Ectodermal cell (in vitro differentiated cells): ENCODE results near the gene EIF5.

Experiments used
- H3K27ac ChIP-seq: 2 replicates; pipeline ENCODE4 v1.7.0; 2013; ENCODE audit warnings: mild to moderate bottlenecking, low read depth, low read length; ENCODE audit not compliant: insufficient read depth, poor library complexity, severe bottlenecking
- H3K27me3 ChIP-seq: 2 replicates; pipeline ENCODE4 v1.7.0; 2013; ENCODE audit warnings: mild to moderate bottlenecking, low read length; ENCODE audit not compliant: insufficient read depth, control insufficient read depth, poor library complexity, severe bottlenecking
- H3K36me3 ChIP-seq: one replicate; pipeline ENCODE4 v1.7.0; 2013; ENCODE audit warnings: low read length; ENCODE audit not compliant: control insufficient read depth, insufficient read depth
- H3K4me1 ChIP-seq: one replicate; pipeline ENCODE4 v1.7.0; 2013; ENCODE audit warnings: low read length; ENCODE audit not compliant: control insufficient read depth, insufficient read depth
- H3K4me3 ChIP-seq: 2 replicates; pipeline ENCODE4 v1.7.0; 2013; ENCODE audit warnings: low read depth, low read length, control low read depth; ENCODE audit not compliant: insufficient read depth
- H3K9me3 ChIP-seq: 2 replicates; pipeline ENCODE4 v1.7.0; 2013; ENCODE audit warnings: mild to moderate bottlenecking, low read length, moderate library complexity; ENCODE audit not compliant: control insufficient read depth
- WGBS, 2 experiments: methylation state at CpG; one replicate each; pipeline ENCODE4 v1.1.7; 2013; ENCODE audit warnings: missing lambda C conversion rate in 2 of 2; 5-methylcytosine and 5-hydroxymethylcytosine counted together

EIF5 gene

DNA sequence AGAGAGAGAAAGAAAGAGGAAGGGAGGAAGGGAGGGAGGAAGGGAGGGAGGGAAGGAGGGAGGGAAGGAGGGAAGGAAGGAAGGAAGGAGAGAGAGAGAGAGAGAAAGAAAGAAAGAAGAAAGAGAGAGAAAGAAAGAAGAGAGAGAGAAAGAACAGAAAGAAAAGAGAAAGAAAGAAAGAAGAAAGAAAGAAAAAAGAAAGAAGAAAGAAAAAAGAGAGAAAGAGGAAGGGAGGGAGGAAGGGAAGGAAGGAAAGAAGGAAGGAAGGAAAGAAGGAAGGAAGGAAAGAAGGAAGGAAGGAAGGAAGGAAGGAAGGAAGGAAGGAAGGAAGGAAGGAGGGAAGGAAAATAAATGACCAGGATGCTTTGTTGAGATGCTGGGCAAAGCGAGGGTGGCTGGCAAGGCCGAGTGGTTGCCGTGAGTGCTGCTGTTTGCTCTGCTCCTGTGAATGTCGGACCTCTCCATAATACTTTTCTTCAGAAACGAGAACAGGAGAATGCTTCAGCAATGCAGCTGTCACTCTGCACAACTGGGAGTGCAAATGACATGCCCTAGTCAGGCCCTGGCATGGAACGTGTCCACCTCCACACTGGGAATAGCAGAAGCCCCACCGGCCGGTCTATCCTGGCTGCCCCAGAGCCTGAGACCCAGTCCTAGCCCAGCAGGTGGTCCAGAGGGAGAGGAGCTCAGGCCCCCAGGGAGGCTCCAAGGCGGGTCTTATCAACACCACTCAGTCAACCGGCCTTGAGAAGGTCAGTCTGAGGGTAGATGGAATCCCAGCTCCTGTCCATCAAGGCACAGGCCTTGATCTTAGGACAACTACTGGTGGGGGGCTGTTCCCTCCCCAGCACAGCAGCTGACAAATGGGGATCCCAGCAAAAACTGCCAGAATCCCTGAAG lies 25.1 kb upstream of the EIF5 start:
- H3K4me3 ChIP-seq: no peak overlapping the region
- 91 to 92% methylated on average over 10 of the region's 10 CpGs for WGBS, 2 experiments
- H3K9me3 ChIP-seq: no peaks in the 10 kb centered on the region
- no peaks in the 10 kb centered on the region for H3K4me1 ChIP-seq
- no peaks in the 10 kb centered on the region for H3K36me3 ChIP-seq
- H3K27ac ChIP-seq: no peak overlapping the region
- H3K27me3 ChIP-seq: no peaks in the 10 kb centered on the region

DNA sequence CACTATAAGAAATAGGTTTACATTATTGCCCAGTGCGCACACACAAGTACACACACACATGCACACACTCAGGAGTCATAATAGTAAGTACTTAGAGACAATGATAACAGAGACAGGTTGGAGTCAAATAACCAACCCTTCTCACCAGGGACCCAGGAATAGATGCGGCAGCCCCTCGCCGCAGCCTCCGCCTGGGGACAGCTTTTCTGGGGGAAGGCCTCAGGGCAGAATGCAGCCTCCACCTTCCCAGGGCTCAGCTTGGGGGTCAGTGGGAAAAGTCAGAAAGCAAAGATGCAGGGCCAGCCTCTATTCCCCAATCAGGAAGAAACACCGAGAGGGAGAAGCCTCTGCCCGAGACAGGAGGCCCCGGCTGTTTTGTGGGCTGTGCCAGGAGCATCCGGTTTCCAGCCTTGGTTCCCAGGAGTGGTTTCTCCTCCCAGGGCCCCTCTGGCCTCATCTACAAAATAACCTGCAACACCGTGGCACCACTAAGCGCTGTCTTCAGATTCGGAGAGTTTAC lies 23.4 kb upstream of the EIF5 start:
- Histone ChIP-seq H3K27me3 (no peaks in the 10 kb centered on the region), H3K9me3 (no peaks in the 10 kb centered on the region), H3K4me3 (no peak overlapping the region), H3K4me1 (no peaks in the 10 kb centered on the region), H3K27ac (no peak overlapping the region), H3K36me3 (no peaks in the 10 kb centered on the region)
- WGBS, 2 experiments: 89 to 91% methylated on average over 12 of the region's 12 CpGs

GRCh38 chr14:103311171-103311997 lies 22.7 kb upstream of the EIF5 start:
- H3K4me3 ChIP-seq: no peak overlapping the region
- H3K9me3 ChIP-seq: no peaks in the 10 kb centered on the region
- no peaks in the 10 kb centered on the region for H3K4me1 ChIP-seq
- H3K36me3 ChIP-seq: no peaks in the 10 kb centered on the region
- WGBS, 2 experiments: 93 to 94% methylated on average over 31 of the region's 31 CpGs
- H3K27me3 ChIP-seq: no peaks in the 10 kb centered on the region
- H3K27ac ChIP-seq: no peak overlapping the region

- H3K27ac ChIP-seq: no peak overlapping the region
- 91 to 94% methylated on average over 14 of the region's 14 CpGs for WGBS, 2 experiments
These were observed 21.9 kb upstream of the EIF5 start for GRCh38 chr14:103312006-103312635.

DNA sequence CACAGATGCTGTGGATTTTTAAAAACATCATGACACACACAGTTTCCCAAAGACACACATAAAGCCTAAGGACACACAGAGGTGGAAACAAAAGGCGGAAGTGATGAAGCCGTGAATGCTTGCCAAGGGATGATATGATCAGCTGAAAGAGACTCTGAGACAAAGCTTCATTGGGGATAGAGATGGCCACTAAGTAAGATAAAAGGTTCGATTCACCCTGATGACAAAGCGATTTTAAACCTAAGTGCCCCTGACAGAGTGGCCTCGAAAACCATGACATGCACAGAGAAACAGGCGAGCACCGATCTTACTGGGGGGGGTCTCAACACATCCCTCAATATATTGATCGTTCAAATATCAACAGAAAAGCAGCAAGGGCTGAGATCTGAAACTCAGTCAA lies 20.3 kb upstream of the EIF5 start:
- Histone ChIP-seq H3K9me3 (no peaks in the 10 kb centered on the region), H3K27me3 (no peaks in the 10 kb centered on the region), H3K36me3 (no peaks in the 10 kb centered on the region), H3K4me3 (no peak overlapping the region), H3K4me1 (no peaks in the 10 kb centered on the region), H3K27ac (no peak overlapping the region)
- 93 to 94% methylated on average over 8 of the region's 8 CpGs for WGBS, 2 experiments

More at GRCh38 chr14:103312006-103312635, 21.9 kb upstream of the EIF5 start:
- H3K9me3 ChIP-seq: no peaks in the 10 kb centered on the region
- no peaks in the 10 kb centered on the region for H3K36me3 ChIP-seq
- no peaks in the 10 kb centered on the region for H3K27me3 ChIP-seq
- H3K4me1 ChIP-seq: no peaks in the 10 kb centered on the region
- no peak overlapping the region for H3K4me3 ChIP-seq

GRCh38 chr14:103314496-103315277 lies 19.4 kb upstream of the EIF5 start:
- no peaks in the 10 kb centered on the region for H3K36me3 ChIP-seq
- no peaks in the 10 kb centered on the region for H3K4me1 ChIP-seq
- no peak overlapping the region for H3K27ac ChIP-seq
- H3K27me3 ChIP-seq: no peaks in the 10 kb centered on the region
- WGBS, 2 experiments: 87 to 88% methylated on average over 12 to 13 of the region's 13 CpGs
- H3K4me3 ChIP-seq: no peak overlapping the region
- no peaks in the 10 kb centered on the region for H3K9me3 ChIP-seq

- no peak overlapping the region for H3K27ac ChIP-seq
- 89 to 91% methylated on average over 14 of the region's 14 CpGs for WGBS, 2 experiments
These were observed 18.6 kb upstream of the EIF5 start for GRCh38 chr14:103315351-103315911.

DNA sequence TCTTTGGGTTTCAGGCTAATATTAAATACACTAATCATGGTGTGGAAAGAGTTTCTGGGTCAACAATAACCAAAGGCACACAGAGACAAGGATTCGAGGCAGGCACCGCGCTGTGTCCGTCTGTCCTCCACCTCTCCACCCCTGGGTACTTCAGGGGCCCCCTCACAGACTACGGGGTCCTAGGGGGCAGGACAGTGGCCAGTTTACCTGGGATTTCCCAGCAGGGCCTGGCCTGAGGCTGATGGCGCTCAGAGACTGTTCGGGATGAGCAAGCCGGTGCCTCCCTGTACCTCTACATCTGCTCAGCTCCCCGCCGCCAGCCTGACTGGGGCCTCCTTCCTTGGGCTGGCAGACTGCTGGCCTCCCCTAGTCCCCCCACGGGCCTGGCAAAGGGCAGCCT lies 18.1 kb upstream of the EIF5 start:
- Histone ChIP-seq H3K9me3 (no peaks in the 10 kb centered on the region), H3K36me3 (no peaks in the 10 kb centered on the region), H3K4me3 (no peak overlapping the region), H3K27ac (no peak overlapping the region), H3K4me1 (no peaks in the 10 kb centered on the region), H3K27me3 (no peaks in the 10 kb centered on the region)
- 93 to 95% methylated on average over 11 of the region's 11 CpGs for WGBS, 2 experiments

More at GRCh38 chr14:103315351-103315911, 18.6 kb upstream of the EIF5 start:
- Histone ChIP-seq H3K4me3 (no peak overlapping the region), H3K9me3 (no peaks in the 10 kb centered on the region), H3K36me3 (no peaks in the 10 kb centered on the region), H3K27me3 (no peaks in the 10 kb centered on the region), H3K4me1 (no peaks in the 10 kb centered on the region)

DNA sequence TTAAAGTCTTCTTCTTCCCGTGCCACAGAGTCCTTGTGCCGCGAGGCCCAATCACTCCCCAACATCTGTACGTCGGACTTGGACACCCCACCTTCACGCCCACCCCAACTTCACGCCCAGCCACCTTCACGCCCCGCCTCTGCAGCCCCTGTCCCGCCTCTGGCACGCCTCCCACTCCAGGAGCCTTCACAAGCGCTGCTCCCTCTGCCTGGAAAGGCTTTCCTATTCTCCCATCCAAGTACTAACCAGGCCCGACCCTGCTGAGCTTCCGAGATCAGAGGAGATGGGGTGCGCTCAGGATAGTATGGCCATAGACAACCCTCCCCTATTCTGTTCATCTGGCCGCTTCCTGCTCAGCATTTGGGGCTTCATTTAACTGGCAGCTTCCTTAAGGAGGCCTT lies 17.3 kb upstream of the EIF5 start:
- Histone ChIP-seq H3K4me1 (no peaks in the 10 kb centered on the region), H3K36me3 (no peaks in the 10 kb centered on the region), H3K4me3 (no peak overlapping the region), H3K27me3 (no peaks in the 10 kb centered on the region), H3K27ac (no peak overlapping the region), H3K9me3 (no peaks in the 10 kb centered on the region)
- 88 to 89% methylated on average over 16 of the region's 16 CpGs for WGBS, 2 experiments
